Thyroid gland (tissue), 4 donors: ENCODE measurements around the gene KRT31.

ENCODE experiments used
- POLR2A ChIP-seq, 2 donors: fragments of 450-650 bp; IDR thresholded peaks; one replicate each; pipeline ENCODE4 v1.6.1; 2017; ENCODE audit warnings: antibody characterized with exemption in 2 of 2, mild to moderate bottlenecking in 2 of 2, moderate library complexity in 1 of 2
- TF ChIP-seq, protein P1 (sequence below), 6 experiments: fragments of 200-600 bp in 3 of 6; fragments of 450-650 bp in 3 of 6; sonication (generic) in 3 of 6; IDR thresholded peaks; one replicate each; pipeline ENCODE4 v1.5.1; 2016 to 2019; ENCODE audit warnings: antibody characterized with exemption in 6 of 6, mild to moderate bottlenecking in 2 of 6, inconsistent platforms in 1 of 6, moderate library complexity in 1 of 6

- TF ChIP-seq, protein P1, sequence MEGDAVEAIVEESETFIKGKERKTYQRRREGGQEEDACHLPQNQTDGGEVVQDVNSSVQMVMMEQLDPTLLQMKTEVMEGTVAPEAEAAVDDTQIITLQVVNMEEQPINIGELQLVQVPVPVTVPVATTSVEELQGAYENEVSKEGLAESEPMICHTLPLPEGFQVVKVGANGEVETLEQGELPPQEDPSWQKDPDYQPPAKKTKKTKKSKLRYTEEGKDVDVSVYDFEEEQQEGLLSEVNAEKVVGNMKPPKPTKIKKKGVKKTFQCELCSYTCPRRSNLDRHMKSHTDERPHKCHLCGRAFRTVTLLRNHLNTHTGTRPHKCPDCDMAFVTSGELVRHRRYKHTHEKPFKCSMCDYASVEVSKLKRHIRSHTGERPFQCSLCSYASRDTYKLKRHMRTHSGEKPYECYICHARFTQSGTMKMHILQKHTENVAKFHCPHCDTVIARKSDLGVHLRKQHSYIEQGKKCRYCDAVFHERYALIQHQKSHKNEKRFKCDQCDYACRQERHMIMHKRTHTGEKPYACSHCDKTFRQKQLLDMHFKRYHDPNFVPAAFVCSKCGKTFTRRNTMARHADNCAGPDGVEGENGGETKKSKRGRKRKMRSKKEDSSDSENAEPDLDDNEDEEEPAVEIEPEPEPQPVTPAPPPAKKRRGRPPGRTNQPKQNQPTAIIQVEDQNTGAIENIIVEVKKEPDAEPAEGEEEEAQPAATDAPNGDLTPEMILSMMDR (IDR thresholded peaks at IDR 0.05): no peak
- no peak for TF ChIP-seq POLR2A (IDR thresholded peaks at IDR 0.05)
These were observed 16.0 kb upstream of the KRT31 start for GRCh38 chr17:41413353-41413957.
